H7 (cell line): Measurements from ENCODE around the gene SLC38A10. TPM values are rescaled to one million over a fixed set of nuclear protein-coding genes. Genes with fewer than 3 reads are reported as not detected.

Source experiments
- DNase-seq: peaks from one replicate; pipeline ENCODE4 v3.0.0; 2012
- H3K27me3 ChIP-seq: 2 replicates; pipeline ENCODE4 v1.6.0; 2011; ENCODE audit warnings: mild to moderate bottlenecking, low read length; ENCODE audit not compliant: control insufficient read depth, insufficient read depth
- H3K36me3 ChIP-seq: replicated peaks from 2 replicates; pipeline ENCODE4 v1.5.1; 2011; ENCODE audit warnings: low read length; ENCODE audit not compliant: control insufficient read depth, insufficient read depth
- H3K4me3 ChIP-seq: 2 replicates; pipeline ENCODE4 v1.5.1; 2011; ENCODE audit warnings: low read depth, mild to moderate bottlenecking, control low read depth, low read length, moderate library complexity; ENCODE audit not compliant: insufficient read depth
- total RNA-seq: library from RNA; depleted of rRNA; stranded (reverse); fragments of >200 nt; shearing (Covaris generic); gene quantifications from 2 replicates; pipeline ENCODE4 v1.2.3, GENCODE V29; 2014

Gene SLC38A10
- total RNA-seq, 1 experiment from 2014 or later = 44.2 TPM

- Histone ChIP-seq H3K27me3 (no peaks in the 10 kb centered on the region), H3K4me3 (no peak overlapping the region), H3K36me3 (no peaks in the 10 kb centered on the region)
- no peak for DNase-seq
Observed at GRCh38 chr17:81302324-81302723, 7.2 kb upstream of the SLC38A10 start.

- DNase-seq = no peak
- Histone ChIP-seq H3K36me3 (no peaks in the 10 kb centered on the region), H3K27me3 (no peaks in the 10 kb centered on the region), H3K4me3 (no peak overlapping the region)
Observed at GRCh38 chr17:81301195-81302144, 6.4 kb upstream of the SLC38A10 start.

DNA sequence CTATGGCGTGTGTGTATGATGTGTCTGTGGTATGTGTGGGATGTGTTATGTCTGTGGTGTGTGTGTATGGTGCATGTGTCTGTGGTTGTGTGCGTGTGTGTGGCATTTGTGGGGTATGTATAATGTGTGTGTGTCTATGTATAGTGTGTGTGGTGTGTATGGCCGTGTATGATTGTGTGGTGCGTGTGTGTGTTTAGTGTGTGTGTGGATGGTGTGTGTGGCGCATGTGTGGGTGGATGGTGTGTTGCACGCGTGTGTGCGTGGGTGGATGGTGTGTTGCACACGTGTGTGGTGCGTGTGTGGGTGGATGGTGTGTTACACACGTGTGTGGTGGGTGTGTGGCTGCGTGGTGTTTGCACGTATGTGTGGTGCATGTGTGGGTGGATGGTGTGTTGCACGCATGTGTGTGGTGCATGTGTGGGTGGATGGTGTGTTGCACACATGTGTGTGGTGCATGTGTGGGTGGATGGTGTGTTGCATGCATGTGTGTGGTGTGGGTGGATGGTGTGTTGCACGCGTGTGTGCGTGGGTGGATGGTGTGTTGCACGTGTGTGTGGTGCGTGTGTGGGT is 5.6 kb upstream of the SLC38A10 start:
- Histone ChIP-seq H3K36me3 (no peaks in the 10 kb centered on the region), H3K4me3 (no peak overlapping the region), H3K27me3 (no peaks in the 10 kb centered on the region)
- no peak for DNase-seq

DNA sequence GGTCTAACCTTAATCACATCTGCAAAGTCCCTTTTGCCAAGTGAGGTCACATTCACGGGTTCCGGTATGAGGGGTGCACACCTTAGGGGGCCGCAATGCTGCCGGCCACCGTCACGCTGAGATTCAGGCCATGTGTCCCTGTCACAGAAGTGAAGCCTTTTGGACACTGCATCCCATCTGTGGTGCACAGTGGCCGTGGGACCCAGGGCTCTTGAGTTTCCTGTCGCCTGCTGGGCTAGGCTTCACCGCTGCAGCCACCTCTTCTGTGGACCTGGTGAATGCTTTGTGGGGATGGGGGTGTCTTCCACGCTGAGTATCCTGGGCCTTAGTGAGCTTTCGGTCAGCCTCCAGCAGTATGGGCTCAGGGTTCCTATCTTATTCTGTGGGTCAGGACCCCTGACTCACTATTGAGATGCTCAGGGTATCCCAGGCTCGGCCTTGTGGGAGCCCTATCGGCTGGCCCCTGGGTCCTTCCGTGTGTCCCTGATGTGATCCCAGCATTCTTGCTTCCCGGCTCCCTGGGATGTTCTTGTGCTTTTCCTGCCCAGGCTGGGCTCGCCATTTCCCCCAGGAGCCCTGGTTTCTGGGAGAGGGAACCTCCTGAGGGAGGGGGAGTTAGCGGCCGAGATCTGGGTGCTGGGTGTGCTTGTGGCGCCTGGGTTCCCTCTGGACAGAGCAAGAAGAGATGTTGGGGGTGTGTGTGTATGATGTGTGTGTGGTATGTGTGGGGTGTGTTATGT is 4.9 kb upstream of the SLC38A10 start:
- no peak for DNase-seq
- Histone ChIP-seq H3K36me3 (no peaks in the 10 kb centered on the region), H3K4me3 (no peak overlapping the region), H3K27me3 (no peaks in the 10 kb centered on the region)

GRCh38 chr17:81298991-81299738 is 4.1 kb upstream of the SLC38A10 start:
- Histone ChIP-seq H3K27me3 (no peaks in the 10 kb centered on the region), H3K4me3 (no peak overlapping the region), H3K36me3 (no peaks in the 10 kb centered on the region)
- DNase-seq = no peak

GRCh38 chr17:81298325-81298990 is 3.4 kb upstream of the SLC38A10 start:
- Histone ChIP-seq H3K4me3 (no peak overlapping the region), H3K27me3 (no peaks in the 10 kb centered on the region), H3K36me3 (no peaks in the 10 kb centered on the region)
- DNase-seq = no peak

- no peaks in the 10 kb centered on the region for H3K27me3 ChIP-seq
- H3K4me3 ChIP-seq = peak overlapping the region; percentile 91
- peak; percentile 91 for DNase-seq
- no peaks in the 10 kb centered on the region for H3K36me3 ChIP-seq
Observed at GRCh38 chr17:81295676-81296381, 722 bp upstream of the SLC38A10 start.

GRCh38 chr17:81294512-81295030 is 536 bp downstream of the SLC38A10 start:
- peak overlapping the region; percentile 91 for H3K4me3 ChIP-seq
- peak; percentile 83 for DNase-seq
- no peaks in the 10 kb centered on the region for H3K27me3 ChIP-seq
- no peaks in the 10 kb centered on the region for H3K36me3 ChIP-seq

DNA sequence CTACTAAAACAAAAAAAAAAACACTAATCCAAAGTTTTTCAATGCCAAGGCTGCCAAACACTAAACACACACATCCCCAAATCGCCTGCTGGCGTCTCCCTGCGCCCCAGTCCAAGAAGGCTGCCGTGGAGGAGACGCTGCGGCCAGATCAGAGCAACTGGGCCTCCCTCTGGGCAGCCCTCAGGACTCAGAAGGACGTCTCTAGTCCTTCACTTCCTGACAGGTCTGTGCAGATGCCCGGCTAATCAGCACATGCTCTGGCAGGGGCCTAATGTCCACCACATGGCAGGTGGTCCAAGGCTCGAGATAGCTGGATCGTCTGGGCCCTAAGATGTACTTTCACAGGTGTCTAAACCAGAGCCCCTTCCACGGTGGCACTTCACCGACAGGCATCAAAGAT is 2.7 kb downstream of the SLC38A10 start:
- H3K36me3 ChIP-seq = peaks cover 2% of the 10 kb centered on the region
- no peak for DNase-seq
- H3K27me3 ChIP-seq = no peaks in the 10 kb centered on the region
- no peak overlapping the region for H3K4me3 ChIP-seq

- peak; percentile 94 for DNase-seq
- Histone ChIP-seq H3K27me3 (no peaks in the 10 kb centered on the region), H3K36me3 (peaks cover 2% of the 10 kb centered on the region), H3K4me3 (no peak overlapping the region)
Observed at GRCh38 chr17:81291662-81292061, 3.4 kb downstream of the SLC38A10 start.

GRCh38 chr17:81290230-81290629 is 4.9 kb downstream of the SLC38A10 start:
- H3K27me3 ChIP-seq = no peaks in the 10 kb centered on the region
- peaks cover 2% of the 10 kb centered on the region for H3K36me3 ChIP-seq
- no peak overlapping the region for H3K4me3 ChIP-seq
- DNase-seq = no peak

GRCh38 chr17:81289627-81290026 is 5.5 kb downstream of the SLC38A10 start:
- Histone ChIP-seq H3K27me3 (no peaks in the 10 kb centered on the region), H3K36me3 (peaks cover 2% of the 10 kb centered on the region), H3K4me3 (no peak overlapping the region)
- no peak for DNase-seq

DNA sequence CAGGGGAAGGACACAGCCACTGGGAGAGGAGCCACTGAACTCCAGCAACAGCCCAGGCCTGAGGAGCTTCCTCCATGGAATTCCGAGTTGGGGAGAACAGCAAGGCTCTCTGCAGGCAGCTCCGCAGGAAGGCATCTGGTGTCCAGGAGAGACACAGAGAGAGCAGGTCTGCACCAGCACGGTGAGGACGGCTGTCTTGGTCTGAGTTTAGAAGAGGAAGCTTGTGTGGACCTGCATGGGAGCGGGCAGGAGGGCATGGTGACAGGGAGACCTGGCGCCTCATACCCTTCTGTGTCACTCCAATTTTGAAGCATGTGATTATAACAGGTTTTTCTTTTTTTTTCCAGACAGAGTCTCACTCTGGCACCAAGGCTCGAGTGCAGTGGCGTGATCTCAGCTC is 6.4 kb downstream of the SLC38A10 start:
- no peaks in the 10 kb centered on the region for H3K27me3 ChIP-seq
- H3K4me3 ChIP-seq = no peak overlapping the region
- no peak for DNase-seq
- peaks cover 2% of the 10 kb centered on the region for H3K36me3 ChIP-seq
